ENCODE measurements around the gene CHCHD3.
"Not testable (repeated sequence)": the region's sequence is repeated elsewhere in the genome, so short reads cannot be mapped to it uniquely, and the experiment has no call there.

The CHCHD3 gene

DNA sequence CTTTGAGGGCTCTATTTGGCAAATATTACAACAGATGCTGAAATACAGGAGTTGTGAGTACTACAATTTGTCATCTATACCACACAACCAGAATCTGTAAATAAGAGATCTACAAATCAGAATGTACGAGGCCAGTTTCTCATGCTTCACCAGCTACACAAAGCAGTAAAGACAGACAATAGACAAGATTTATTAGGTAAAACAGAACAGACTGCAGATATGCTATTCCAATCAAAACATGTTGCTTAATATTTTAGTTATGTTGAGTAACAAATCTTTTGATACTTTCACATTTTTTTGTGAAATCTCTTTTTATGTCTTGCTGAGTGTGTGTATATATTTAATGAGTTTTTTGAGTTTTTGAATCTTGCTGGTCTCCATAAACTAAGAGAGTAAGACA lies 109.1 kb downstream of the CHCHD3 start:
- no peak for ATAC-seq
- TF ChIP-seq ISL1 (CRISPR knock-in tag; IDR thresholded peaks at IDR 0.05) (no peak), SNAI2 (CRISPR knock-in tag; IDR thresholded peaks at IDR 0.05) (no peak), ZFP3 (CRISPR knock-in tag; IDR thresholded peaks at IDR 0.05) (no peak), OSR1 (CRISPR knock-in tag; IDR thresholded peaks at IDR 0.05) (no peak), TOX (CRISPR knock-in tag; IDR thresholded peaks at IDR 0.05; ENCODE audit: borderline replicate concordance) (no peak), TCF4 (CRISPR knock-in tag; IDR thresholded peaks at IDR 0.05; ENCODE audit: borderline replicate concordance) (no peak), ZFP30 (CRISPR knock-in tag; IDR thresholded peaks at IDR 0.05) (no peak), ZC3H10 (CRISPR knock-in tag; IDR thresholded peaks at IDR 0.05) (no peak), CSDC2 (CRISPR knock-in tag; IDR thresholded peaks at IDR 0.05) (no peak), ARNTL (CRISPR knock-in tag; IDR thresholded peaks at IDR 0.05; ENCODE audit: borderline replicate concordance, low read depth) (no peak)
- TF ChIP-seq, protein P1, sequence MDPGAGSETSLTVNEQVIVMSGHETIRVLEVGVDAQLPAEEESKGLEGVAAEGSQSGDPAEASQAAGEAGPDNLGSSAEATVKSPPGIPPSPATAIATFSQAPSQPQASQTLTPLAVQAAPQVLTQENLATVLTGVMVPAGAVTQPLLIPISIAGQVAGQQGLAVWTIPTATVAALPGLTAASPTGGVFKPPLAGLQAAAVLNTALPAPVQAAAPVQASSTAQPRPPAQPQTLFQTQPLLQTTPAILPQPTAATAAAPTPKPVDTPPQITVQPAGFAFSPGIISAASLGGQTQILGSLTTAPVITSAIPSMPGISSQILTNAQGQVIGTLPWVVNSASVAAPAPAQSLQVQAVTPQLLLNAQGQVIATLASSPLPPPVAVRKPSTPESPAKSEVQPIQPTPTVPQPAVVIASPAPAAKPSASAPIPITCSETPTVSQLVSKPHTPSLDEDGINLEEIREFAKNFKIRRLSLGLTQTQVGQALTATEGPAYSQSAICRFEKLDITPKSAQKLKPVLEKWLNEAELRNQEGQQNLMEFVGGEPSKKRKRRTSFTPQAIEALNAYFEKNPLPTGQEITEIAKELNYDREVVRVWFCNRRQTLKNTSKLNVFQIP (CRISPR knock-in tag; IDR thresholded peaks at IDR 0.05; ENCODE audit: borderline replicate concordance, low read depth) = no peak
- TF ChIP-seq, protein P2, sequence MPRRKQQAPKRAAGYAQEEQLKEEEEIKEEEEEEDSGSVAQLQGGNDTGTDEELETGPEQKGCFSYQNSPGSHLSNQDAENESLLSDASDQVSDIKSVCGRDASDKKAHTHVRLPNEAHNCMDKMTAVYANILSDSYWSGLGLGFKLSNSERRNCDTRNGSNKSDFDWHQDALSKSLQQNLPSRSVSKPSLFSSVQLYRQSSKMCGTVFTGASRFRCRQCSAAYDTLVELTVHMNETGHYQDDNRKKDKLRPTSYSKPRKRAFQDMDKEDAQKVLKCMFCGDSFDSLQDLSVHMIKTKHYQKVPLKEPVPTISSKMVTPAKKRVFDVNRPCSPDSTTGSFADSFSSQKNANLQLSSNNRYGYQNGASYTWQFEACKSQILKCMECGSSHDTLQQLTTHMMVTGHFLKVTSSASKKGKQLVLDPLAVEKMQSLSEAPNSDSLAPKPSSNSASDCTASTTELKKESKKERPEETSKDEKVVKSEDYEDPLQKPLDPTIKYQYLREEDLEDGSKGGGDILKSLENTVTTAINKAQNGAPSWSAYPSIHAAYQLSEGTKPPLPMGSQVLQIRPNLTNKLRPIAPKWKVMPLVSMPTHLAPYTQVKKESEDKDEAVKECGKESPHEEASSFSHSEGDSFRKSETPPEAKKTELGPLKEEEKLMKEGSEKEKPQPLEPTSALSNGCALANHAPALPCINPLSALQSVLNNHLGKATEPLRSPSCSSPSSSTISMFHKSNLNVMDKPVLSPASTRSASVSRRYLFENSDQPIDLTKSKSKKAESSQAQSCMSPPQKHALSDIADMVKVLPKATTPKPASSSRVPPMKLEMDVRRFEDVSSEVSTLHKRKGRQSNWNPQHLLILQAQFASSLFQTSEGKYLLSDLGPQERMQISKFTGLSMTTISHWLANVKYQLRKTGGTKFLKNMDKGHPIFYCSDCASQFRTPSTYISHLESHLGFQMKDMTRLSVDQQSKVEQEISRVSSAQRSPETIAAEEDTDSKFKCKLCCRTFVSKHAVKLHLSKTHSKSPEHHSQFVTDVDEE (CRISPR knock-in tag; IDR thresholded peaks at IDR 0.05) = no peak
- TF ChIP-seq, protein P3, sequence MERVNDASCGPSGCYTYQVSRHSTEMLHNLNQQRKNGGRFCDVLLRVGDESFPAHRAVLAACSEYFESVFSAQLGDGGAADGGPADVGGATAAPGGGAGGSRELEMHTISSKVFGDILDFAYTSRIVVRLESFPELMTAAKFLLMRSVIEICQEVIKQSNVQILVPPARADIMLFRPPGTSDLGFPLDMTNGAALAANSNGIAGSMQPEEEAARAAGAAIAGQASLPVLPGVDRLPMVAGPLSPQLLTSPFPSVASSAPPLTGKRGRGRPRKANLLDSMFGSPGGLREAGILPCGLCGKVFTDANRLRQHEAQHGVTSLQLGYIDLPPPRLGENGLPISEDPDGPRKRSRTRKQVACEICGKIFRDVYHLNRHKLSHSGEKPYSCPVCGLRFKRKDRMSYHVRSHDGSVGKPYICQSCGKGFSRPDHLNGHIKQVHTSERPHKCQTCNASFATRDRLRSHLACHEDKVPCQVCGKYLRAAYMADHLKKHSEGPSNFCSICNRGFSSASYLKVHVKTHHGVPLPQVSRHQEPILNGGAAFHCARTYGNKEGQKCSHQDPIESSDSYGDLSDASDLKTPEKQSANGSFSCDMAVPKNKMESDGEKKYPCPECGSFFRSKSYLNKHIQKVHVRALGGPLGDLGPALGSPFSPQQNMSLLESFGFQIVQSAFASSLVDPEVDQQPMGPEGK (CRISPR knock-in tag; IDR thresholded peaks at IDR 0.05; ENCODE audit: borderline replicate concordance) = no peak

DNA sequence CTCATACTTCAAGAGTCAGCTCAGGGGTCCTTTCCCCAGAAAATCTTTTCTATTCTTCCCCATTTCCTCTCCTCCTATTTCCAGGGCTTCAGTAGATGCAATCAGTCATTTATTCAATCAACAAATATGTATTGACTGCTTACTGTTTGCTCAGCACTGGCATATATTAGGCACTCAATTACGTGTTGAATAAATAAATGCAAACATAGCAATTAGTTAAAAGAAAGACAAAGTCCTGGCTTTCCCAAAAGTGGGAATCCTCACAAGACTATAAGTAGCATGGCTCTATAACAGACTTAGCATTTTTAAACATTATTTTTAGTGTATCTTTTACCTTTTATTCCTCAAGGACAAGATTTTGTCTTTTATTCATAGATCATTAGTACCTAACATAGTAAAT lies 111.6 kb downstream of the CHCHD3 start:
- TF ChIP-seq, protein P2 (CRISPR knock-in tag; IDR thresholded peaks at IDR 0.05) = no peak
- no peak for ATAC-seq

DNA sequence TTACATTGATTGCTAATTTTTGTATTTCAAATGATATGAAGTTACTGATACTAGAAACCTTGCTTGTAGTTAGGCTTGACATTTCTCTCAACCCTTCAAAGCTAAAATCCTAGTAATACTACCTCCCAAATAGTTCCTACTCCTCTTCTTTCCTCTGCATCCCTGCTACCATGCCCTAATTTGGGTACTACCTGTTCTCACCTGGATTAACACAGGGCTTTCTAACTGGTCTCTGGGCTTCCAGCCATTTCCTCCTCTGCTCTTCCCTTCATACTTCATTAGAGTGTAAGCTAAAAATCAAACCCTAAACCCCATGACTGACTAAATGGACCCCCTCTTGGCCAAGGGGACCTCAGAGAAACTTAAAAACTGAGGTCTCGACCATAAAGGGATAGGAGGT lies 112.4 kb downstream of the CHCHD3 start:
- ATAC-seq = no peak
- TF ChIP-seq TOX (CRISPR knock-in tag; IDR thresholded peaks at IDR 0.05; ENCODE audit: borderline replicate concordance) (no peak), ZNF70 (CRISPR knock-in tag; IDR thresholded peaks at IDR 0.05) (no peak), OSR1 (CRISPR knock-in tag; IDR thresholded peaks at IDR 0.05) (no peak)

DNA sequence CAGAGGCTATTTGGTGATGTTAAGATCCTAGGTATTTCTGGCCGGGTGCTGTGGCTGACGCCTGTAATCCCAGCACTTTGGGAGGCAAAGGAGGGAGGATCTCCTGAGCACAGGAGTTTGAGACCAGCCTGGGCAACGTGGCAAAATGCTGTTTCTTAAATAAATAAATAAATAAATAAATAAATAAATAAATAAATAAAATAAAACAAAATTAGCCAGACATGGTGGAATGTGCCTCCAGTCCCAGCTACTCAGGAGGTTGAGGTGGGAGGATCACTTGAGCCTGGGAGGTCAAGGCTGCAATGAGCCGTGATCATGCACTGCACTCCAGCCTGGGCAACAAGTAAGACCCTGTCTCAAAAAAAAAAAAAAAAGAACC lies 114.4 kb downstream of the CHCHD3 start:
- not testable (repeated sequence) for ATAC-seq

DNA sequence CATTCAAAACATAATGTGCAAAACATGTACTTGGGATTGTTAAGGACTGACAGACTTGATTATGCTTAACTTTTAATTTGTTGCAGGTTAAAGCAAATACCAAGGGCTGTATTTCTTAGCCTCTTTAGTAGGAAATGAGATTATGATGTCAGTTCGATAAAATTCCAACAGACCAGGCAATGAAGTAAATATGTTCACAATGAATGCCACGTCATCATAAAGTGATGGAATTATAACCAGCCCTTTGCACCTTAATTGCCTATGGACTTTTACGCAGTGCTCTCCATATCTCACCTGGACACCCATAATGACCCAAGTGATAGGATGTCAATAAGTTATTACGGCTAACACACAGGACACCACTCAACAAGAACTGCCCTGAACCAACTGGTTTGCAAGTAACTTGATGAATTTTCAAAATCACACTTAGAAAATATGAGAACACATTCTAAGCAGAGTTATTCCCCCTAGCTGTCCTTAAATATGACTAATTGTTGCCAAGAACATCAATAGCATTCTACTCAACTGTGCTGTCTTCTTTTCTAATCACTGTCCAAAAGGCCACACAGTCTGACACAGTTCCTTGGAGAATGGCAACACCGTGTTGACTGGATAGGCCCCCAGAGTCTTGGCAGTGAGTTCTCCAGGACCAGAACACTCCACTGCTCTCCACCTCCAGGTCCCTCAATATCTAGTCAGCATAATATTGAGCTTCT lies 115.0 kb downstream of the CHCHD3 start:
- peak; percentile 85 for ATAC-seq
- TF ChIP-seq, protein P3 (CRISPR knock-in tag; IDR thresholded peaks at IDR 0.05; ENCODE audit: borderline replicate concordance) = no peak
- TF ChIP-seq, protein P2 (CRISPR knock-in tag; IDR thresholded peaks at IDR 0.05) = no peak
- TF ChIP-seq, protein P1 (CRISPR knock-in tag; IDR thresholded peaks at IDR 0.05; ENCODE audit: borderline replicate concordance, low read depth) = 0 out of 2 replicates have a peak, but pooled peaks have one; percentile 37

Measured in SK-N-SH treated with all-trans-retinoic acid at 6 μM for 48 hours (cell line).